Measurements from ENCODE around the gene NOS1.
A peak's percentile ranks its signal among the peaks of the same experiment; 100 is the strongest.

NOS1 gene

DNA sequence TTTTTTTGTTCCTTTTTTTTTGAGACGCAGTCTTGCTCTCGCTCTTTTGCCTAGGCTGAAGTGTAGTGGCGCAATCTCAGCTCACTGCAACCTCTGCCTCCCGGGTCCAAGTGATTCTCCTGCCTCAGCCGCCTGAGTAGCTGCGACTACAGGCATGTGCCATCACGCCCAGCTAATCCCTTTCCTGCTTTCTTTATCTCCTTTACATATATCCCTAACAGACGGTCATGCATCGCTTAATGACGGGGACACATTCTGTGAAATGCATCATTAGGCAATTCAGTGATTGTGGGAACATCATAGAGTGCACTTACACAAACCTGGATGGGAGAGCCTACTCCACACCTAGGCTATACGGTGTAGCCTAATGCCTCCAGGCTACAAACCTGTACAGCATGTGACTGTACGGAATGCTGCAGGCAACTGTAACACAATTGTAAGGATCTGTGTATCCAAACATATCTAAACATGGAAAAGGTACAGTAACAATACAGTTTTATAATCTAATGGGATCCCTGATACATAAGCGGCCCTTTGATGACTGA is 32.8 kb downstream of the NOS1 start:
- no peak for DNase-seq

DNA sequence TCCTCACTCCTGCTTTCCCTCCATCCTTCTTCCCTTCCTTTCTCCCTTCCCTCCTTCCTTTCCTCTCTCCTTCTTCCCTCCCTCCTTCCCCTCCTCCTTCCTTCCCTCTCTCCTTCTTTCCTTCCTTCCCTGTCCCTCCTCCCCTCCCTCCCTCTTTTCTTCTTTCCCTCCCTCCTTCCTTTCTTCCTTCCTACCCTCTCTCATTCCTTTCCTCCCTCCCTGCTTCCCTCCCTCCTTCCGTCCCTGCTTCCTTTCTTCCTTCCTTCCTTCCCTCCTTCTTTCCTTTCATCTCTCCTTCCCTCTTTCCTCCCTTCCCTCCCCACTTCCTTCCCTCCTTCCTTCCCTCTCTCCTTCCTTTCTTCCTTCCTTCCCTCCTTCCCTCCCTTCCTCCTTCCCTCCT is 39.0 kb downstream of the NOS1 start:
- DNase-seq: no peak

DNA sequence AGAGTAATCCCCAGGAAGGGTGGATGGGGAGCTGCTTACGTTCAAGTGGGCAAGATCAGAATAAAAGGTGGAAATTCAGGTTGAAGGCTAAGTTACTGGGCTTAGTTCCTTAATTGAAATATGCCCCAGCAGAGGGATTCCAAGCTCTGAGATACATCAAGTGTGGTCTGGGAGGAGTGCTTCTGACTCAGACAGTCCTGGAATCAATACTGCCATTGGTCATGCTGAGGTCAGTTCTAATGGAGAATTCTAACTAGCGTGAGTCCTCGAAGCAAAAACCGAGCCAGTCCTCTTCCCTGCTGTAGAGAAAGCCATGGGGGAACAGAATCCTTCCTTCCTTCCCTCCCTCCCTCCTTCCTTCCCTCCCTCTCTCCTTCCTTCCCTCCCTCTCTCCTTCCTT is 39.9 kb downstream of the NOS1 start:
- no peak for DNase-seq

DNA sequence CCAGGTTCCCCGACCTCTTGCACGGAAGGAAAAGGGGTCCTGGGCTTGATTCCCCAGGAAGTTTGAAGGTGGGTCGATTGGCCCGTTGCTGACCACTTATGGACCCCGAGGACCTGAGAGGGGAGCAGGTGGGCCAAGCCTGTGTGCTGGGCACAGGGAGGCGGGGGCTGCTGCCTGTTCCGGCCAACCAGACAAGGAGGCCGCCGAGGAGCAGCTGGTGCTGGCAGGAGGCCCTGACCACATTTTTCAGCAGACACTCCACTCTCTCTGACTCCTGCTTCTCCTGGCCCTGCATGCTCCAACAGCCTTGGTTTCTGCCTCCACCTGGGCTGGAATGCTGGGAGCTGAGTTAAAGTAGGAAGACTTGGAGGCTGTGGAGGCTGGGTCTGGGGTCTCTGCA is 42.8 kb downstream of the NOS1 start:
- DNase-seq: no peak

DNA sequence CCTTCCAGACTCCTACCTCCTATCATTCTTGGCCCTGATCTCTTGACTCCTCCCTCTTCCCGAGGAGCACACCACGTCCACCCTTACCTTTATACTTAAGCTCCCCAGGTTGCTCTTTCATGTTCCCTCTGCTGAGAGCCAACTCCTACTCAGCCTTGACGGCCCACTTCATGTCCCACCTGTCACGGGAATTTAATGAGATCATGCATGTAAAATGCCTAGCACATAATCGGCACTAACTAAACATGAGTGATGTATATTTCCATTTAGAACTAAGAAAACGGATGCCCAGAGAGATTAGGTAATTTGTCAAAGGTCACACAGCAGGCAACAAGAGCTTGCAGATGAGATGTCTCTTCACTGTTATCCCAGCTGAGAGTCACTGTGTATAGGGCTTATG is 45.1 kb downstream of the NOS1 start:
- DNase-seq: no peak

DNA sequence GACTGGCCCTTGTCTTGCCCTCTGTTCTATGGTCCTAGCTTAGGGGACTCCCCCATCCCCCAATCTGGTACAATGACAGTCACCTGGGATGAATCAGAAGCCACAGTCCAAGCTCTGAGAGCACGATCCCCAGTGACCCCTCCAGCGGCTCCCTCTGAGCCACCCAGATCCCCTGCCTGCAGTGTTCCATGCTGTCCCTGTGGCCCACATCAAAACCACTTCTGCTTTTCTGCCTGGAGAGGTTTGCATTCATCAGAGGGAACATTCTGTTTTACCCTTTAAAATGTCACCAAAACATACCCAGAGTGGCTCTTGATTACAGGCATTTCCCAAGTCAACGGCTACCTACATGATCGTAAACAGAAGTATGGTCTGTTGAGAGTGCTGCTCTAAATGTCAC is 47.5 kb downstream of the NOS1 start:
- no peak for DNase-seq

DNA sequence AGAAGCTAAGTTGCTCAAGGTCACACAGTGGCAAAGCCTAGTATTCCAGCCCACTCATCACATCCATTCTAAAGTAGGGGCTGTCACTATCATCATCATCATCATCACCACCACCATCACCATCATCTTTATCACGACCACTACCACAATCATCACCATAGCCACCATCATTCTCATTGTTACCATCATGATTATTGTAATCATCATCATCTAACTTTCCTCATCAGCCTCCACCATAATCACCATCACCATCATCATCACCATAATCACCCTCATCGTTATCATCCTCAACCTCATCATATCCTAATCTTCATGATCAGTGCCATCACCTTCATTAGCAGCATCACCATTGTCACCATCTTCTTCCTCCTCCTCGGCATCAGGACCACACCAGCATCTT is 48.7 kb downstream of the NOS1 start:
- DNase-seq: no peak

DNA sequence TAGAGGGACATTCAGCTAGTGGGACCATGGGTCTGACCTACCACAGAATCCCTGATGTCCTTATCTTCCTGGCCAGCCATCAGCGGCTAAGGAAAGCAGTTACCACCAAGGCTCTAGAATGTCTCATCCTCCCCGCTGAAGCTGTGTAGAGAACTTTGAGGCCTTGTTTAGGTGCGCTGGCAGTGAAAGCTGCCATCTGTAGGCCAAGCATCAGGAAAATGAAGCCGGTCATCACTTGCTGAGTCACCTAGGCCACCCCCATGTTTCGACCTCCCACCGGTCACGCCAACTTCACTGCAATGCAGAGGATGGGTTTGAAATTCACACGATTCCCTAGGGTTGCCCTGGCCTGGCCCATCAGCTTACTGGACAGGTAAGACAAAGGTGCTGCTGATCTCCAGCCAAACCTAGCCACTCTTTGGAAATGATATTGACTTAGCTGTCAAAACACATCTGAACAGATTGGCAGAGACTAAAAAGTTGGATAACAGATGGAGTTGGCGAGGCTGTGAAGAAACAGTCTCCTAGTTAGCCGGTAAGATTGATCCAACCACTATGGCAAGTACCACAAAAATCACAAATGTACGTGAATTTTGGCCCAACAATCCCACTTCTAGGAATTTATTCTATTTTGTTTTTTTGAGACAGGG is 52.0 kb downstream of the NOS1 start:
- DNase-seq: no peak

DNA sequence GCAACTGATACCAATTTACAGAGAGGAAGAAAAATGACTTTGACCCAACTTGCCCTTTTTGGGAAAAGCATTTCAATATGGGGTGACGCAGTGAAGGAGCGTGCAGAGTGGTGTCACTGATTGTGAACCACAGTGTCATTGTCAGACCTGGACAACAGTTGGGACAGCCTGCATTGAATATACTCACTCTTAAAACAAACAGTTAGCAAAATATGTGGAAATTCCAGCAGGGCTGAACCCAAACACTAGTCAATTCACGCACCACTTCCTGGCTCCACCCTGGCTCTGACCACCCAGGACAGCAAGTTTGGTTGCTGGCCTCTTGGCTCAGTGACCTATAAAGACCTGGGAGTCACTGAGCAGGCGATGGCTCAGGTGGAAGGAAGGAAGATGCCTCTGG is 61.3 kb downstream of the NOS1 start:
- DNase-seq: no peak

DNA sequence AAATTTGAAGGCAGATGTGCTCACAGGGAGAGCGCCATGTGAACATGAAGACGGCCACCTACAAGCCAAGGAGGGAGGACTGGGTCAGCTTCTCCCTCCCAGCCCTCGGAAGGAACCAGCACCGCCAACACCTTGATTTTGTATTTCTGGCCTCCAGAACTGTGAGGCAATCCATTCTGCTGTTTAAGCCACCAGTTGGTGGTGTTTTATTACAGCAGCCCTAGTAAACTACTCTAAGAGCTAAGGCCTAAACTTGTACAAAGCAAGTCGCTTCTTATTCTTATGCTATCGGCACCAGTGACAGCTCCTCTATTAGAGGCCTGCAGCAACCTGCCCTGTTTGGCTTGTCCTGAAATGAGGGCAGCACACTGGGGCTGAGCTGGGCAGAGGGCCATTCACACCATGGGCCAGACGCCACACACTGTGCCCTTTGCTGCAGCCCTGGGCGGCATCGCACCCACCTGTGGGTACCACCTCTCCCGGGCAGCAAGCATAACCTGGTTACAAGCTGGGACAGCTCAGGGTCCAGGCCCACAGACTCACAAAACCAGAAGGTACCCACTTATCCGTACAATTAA is 62.7 kb downstream of the NOS1 start:
- no peak for DNase-seq

DNA sequence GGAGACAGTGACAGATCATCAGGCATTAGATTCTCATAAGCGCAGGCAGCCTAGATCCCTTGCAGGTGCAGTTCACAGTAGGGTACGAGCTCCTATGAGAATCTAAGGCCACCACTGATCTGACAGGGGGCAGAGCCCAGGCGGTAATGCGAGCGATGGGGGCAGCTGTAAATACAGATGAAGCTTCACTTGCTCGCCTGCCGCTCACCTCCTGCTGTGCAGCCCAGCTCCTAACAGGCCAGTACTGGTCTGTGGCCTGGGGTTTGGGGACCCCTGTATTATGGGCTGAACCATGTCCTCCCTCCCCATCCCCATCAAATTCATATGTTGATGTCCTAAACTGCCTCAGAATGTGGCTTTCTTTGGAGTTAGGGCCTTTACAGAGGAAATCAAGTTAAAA is 63.2 kb downstream of the NOS1 start:
- DNase-seq: no peak

DNA sequence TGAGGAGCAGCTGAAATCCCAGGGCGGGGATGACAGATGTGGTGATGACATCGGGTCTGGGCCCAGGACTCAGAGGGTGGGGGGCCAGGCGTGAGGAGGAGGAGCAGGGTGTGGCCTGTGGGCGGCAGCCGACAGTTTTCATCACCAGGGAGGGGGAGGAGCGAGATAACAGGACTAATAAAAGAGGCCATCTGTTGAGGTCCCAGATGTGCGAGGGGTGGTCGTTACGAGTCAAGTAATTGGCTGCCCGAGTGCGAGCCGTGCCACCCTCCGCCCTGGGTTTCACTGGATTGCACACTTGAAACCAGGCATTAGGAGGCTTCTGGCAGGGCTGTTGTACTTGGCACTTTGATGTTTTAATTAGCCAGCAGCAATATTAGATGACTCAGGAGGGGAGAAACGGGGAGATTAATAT is 67.2 kb downstream of the NOS1 start:
- no peak for DNase-seq

DNA sequence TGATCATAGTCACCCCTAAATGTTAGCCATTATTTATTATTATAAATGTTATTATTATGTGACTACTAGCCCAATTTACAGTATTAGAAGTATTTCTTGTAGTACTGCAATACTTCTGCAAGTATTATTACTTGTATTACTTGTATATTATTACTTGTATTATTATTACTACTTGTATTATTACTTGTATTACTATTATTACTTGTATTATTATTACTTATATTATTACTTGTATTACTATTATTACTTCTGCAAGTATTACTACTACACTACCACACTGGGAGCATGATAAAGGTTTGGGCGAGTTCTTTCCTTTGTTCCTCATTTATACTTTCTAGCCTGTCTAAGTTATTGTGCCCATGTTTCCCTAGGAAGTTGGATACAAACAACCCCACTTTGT is 67.9 kb downstream of the NOS1 start:
- no peak for DNase-seq

DNA sequence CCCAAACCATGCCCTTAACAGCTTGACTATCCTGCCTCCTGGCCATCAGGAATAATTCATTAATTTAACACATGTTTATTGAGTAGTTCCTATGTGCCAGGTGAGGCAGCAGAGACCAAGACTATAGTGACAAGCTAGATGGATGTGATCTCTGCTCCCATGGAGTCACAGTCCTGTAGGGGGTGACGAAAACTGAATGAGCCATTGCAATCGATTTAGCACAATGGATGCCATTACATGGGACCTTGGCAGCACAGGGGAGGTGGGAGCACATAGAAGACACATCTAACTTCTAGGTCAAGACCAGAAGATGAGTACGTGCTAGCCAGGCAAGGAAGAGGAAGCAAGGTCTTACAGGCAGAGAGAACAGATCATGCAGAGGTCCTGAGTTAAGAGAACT is 68.7 kb downstream of the NOS1 start:
- DNase-seq: no peak

DNA sequence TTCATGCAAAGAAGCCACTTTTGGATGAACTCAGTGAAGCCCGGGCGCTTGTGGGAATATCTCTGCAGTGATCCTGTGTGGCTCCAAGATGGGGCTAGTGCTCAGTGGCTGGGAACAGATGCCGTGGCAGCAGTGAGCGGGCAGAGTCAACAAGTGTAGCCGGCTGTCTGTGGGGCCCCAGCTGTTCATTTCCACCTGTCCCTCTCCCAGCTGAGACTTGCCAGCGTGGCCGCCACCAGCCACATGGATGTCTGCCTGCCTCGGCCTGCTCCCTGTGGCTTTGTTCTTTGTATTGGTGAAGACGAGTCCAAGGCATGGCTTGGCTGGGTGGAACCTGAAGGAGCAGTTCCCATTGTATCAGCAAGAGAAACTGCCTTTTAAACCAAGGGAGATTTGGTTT is 77.3 kb downstream of the NOS1 start:
- no peak for DNase-seq

DNA sequence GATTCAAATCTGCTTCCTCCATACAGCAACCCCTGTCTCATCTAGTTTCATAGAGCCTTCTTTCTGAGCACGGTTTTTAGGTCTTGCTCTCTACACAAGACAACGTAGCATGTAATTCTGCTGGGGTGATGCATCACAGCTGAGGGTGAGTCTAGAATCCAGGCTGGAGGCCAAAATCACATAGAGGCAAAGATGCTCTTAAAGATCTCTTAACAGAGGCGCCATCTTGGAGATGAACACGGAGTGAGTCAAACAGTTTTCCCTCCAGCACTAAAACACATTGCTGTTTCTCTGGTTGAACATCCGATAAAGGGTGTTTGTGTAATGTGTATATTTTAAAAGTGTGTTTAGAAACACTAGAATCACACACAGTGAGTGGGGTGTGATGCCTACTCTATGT is 78.9 kb downstream of the NOS1 start:
- no peak for DNase-seq

DNA sequence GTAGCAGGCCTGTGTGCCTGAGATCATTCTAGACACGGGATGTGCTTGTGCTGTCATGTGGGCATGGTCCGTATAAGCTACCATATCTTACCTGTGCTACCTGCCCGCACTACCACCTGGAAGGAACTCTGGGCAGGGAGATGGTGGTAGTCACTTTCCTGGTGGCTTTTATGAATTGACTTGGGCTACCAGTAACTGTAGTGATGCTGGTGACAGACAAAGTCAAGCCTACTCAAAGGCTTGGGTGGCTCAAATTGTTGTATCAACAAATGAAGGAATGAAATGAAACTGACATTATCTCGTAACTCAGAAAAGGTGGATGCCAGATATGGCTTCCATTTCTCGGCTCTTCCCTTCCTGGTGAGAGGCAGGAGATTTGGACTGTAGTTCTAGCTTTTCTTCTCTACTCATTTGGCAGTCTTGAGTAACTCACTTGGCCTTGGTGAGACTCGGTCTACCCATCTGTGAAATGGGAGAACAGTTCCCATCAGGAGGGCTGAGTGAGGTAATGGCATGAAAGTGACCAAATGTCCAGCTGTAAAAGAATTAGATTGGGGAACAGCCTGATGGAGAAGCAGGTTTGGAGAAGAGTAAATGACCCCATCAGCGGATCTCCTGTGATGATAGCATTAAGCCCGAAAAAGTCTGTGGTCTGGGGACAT is 81.3 kb downstream of the NOS1 start:
- no peak for DNase-seq

DNA sequence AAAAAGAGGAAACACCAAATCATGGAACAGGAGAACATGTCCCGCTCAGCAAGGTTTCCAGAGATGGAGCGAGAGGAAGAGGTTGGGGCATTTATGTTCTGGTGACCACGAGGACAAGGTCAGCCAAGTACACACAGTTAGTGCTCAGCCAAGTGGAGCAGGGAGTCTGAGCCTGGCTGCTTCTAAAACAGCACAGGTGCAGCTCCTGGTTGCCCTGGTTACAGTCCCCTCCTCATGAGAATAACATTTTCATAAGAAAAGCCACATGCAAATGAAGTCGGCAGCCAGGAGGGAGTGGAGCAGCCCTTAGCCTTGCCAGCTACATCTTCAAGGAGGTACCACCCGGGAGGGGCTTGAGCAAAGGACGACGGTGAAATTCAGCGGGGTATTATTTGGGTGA is 81.8 kb downstream of the NOS1 start:
- no peak for DNase-seq

DNA sequence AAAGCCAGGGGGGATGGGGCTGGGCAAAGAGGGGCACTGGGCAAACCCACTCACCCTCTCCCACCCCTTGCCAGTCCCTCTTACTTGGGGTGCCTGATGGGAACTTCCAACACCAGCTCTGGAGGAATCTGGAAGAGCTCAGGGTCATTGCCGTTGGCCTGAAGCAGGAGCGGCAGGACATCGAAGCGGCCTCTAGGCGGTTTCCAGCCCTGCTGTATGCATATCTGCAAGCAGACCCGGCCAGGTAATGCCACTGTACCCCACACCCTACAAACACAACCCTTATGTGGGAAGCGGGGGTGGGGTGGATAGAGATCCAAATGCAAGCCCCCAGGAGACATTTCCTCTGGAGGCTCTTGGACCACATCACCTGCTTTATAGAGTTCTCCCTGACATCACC is 83.6 kb downstream of the NOS1 start:
- no peak for DNase-seq

DNA sequence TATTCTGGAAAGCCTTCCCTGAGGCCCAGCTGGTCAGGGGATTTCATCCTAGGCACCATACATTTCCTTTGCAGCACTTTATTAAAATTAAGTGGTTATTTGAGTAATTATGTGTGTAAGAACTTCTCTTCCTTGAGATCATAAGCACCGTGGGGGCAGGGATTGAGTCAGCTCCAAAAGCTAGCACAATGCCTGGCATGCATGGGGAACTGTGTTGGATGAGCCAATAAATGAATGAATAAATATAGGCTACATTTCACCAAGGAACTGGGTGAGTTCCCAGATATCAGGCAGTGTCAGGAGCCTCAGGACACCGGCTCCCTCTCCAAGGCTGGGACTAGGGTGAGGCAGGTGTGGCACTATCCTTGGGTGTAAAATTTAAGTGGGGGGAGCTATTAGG is 88.3 kb downstream of the NOS1 start:
- no peak for DNase-seq

DNA sequence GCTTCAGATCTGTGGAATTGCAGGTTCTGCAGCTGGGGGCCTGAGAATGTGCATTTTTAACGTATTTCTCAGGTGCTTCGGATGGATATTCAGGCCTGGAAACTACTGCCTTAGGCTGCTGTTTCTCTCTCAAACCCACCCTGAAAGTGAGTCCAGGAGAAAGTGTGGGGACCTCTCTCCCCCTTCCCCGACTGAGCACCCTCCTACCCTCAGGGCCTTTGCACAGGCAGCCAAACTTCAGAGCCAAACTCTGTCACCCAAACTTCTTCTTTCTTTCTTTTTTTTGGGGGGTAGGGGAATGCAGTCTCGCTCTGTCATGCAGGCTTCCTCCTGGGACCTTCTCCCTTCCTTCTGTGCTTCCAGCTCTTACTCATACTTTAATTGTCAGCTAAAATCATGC is 88.7 kb downstream of the NOS1 start:
- DNase-seq: no peak

DNA sequence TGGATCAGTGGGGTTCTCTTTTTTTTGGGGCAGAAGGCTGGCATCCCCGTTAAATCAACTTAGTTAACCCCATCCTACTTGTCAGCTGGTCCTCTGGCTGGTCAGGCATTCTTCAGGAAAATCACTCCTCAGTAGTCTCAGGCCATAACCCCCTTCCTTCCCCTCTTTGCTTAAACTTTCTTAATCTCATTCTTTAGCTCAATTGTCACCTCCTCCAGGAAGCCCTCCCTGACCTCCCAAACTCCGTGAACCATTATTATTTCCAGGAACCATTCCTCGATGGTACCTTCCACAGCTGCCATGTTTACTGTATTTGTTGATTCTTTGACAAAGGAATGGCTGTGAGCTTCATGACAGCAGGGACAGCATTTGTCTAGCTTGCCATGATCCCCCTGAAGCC is 98.7 kb downstream of the NOS1 start:
- no peak for DNase-seq

DNA sequence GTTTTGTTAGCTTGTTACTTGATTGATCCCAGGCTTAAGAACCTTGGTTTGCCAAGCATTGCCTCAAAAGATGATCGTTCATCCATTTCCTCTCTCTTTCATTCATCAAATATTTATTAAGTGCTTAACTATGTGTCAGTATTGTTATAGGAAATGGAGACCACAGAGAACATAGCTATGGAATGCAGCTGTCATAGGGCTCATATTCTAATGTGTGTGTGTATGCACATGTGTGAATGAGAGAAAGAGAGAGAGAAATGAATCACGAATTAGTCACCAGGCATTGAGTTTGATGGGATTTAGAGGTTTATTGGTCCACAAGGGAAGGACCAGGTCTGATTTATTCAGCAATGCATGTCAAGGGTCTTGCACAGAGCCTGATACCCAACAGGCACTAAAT is 100.2 kb downstream of the NOS1 start:
- peak; percentile 33 for DNase-seq

DNA sequence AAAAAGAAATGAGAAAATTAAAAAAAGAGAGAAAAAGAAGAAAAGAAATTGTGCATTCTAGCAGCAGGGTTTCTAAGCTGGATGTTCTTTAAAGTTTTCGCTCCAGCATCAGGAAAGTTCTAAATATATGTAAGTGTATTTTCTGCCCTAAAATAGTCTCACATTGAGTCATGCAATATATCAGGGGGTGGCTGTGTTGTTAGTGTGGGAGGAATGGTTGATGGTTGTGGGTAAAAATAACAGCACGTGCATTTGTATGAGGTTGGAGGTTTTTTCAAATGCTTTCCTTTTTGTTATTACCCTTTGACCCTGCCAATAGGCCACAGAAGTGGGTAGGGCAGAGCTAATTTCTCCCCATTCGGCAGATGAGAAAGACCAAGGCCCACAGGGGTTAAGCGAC is 106.0 kb downstream of the NOS1 start:
- DNase-seq: no peak

DNA sequence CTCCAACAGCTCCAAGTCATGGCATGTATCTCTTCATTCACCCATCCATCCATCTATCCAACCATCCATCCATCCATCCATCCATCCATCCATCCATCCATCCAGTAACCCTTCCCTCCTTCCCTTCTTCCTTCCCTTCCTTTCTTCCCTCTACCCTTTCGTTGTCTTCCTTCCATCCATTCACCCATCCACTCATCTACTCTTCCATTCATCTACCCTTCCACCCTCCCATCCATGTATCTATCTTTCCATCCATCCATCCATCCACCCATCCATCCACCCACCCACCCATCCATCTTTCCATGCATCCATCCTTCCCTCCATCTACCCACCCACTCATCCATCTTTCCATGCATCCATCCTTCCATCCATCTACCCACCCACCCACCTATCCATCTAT is 117.9 kb downstream of the NOS1 start:
- no peak for DNase-seq

Measured in NCI-H226 (cell line).